DMS153 (cell line): ENCODE data around the gene CASP9.
A peak's percentile ranks its signal among the peaks of the same experiment; 100 is the strongest.
"Not testable (repeated sequence)": the region's sequence is repeated elsewhere in the genome, so short reads cannot be mapped to it uniquely, and the experiment has no call there.

Experiments used
- DNase-seq: peaks from one replicate; lab custom pipeline; 2025; lab: John Stamatoyannopoulos, UW

Gene CASP9

DNA sequence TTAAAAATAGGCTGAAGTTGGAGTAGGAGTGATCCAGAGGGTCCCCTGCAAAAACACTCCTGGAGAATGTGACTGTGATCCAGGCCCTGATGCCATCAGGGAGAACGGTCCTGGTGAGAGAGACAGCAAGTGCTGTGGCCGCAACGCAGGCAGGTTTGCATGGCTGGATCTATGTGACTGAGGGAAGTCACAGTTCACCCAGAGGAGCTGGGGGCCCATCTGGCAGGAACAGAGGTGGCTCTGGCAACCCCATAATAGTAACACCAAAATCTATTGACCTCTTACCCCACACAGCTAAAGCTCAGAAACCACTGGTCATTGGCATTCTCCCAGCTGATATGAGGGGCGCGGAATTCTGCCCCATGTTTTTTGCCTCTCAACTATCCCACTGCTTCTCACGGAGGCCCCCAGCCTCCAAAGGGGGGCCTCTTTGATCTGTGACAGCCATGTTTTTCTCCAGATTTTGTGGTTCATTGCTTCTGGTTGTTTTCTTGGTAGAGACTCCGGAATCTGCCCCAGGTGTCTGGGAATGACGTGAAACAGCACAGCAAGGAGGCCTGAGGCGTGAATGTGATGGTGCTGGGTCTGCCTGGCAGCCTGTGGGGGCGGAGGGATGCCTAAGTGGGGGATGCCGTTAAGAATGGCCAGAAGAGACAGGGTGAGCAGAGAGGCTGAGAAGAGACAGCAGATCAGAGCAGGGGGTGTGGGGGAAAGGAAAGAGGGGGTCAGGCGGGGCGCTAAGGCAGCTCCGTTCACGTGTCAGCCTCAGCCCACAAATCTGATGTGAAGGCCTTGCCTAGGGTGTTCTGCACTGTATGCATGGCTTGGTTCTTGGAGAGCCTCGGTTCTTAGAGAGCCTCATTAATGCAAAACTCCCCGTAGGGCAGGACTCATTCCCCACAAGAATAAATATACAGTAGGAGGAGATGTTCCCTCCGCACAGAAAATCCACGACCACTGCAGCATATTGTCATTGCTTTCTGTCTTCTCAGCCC lies 23.5 kb downstream of the CASP9 start:
- no peak for DNase-seq

DNA sequence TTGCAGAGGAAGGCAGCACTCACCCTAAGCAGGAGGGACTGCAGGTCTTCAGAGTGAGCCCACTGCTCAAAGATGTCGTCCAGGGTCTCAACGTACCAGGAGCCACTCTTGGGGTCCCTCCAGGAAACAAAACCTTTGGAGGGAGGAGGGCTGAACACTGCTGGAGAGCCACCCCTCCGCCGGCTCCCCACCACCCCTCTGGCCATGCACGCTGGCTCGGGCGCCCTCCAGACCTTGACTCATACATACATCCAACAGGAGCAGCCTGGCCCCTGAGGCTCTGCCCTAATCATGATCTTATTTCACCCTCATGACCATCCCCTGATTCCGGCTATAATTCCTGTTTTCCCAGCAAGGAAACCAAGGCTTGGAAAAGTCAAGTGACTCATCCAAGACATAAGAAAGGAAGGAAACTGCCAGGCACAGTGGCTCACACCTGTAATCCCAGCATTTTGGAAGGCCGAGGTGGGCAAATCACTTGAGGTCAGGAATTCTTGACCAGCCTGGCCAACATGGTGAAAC lies 30.1 kb downstream of the CASP9 start:
- no peak for DNase-seq

DNA sequence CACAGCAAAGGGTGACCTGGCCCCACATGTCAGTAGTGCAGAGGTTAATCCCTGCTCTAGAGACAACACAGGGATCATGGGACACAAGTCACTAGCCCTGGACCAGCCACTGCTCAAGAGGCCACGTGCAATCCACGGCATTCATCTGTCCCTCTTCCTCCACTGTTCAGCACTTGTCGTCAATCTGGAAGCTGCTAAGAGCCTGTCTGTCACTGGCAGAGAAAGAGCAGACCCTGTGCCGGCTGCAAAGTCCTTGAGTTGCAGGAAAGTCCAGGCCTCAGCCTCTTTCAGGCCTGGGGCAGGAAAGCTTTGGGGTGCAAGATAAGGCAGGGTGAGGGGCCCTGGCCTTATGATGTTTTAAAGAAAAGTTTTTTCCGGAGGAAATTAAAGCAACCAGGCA lies 31.4 kb downstream of the CASP9 start:
- DNase-seq = no peak

DNA sequence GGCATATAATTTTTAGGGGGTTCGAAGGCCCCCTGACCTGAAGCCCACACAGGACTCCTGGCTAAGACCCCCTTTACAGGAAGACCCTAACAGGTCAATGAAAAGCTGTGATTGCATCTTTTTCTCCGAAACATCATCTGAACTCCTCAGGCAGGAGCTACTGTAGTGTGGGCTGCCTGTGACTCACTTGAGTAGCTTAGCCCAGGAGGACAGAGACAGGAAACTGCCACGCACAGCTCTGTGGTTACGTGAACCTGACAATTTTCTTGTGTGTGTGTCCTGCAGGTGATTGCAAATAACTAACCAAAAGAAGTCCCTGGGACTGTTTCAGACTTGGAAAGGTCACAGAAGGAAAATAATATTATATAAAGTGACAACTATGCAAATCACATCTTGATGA lies 33.0 kb downstream of the CASP9 start:
- not testable (repeated sequence) for DNase-seq

- DNase-seq = peak; percentile 18
These were observed 34.8 kb downstream of the CASP9 start for GRCh38 chr1:15489052-15489736.

GRCh38 chr1:15488371-15488770 lies 35.6 kb downstream of the CASP9 start:
- no peak for DNase-seq

DNA sequence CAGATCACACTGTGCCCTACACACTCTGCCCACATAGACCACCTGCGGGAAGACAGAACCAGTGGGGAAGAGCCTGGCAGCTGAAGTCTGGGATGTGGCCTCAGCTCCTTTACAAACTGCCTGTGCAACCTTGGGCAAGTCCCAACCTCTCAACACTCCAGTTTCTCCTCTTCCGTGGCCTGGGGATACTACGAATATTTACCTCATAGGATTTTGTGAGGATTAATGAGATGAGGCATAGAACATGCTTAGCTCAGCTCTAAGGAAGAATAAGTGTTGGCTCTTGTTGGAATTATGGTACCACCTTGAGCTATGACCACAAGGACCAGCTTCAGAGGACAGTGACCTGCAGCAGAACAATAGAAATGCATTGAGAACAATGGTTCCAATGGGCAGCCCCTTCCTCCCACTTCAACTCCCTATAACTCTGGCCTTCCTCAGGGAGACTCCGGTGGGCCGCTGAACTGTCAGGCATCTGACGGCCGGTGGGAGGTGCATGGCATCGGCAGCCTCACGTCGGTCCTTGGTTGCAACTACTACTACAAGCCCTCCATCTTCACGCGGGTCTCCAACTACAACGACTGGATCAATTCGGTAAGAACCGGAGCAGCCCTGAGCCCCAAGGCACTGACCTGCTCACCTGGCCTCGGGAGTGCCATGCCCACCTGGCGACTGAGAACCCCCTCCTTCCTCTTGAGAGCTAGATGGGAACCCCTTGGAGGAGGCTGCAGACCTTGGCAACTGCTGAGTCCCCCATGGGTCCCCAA lies 37.0 kb downstream of the CASP9 start:
- DNase-seq = not testable (repeated sequence)

DNA sequence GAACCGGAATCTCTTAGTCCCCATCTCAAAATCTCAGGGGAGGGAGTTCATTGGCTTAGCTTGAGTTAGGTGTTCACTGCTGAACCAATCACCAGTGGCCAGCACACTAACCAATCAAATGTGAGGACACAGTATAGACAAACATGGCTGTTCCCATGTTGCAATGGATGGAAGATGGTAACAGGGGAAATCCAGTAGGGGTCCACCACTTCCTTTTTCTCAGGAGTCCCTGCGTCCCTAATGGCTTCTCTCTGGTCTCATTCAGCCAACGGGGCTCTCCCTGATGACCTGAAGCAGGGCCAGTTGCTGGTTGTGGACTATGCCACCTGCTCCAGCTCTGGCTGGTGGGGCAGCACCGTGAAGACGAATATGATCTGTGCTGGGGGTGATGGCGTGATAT lies 38.4 kb downstream of the CASP9 start:
- no peak for DNase-seq

- DNase-seq = not testable (repeated sequence)
These were observed 39.6 kb downstream of the CASP9 start for GRCh38 chr1:15484443-15484842.

- no peak for DNase-seq
These were observed 40.0 kb downstream of the CASP9 start for GRCh38 chr1:15483971-15484370.

DNA sequence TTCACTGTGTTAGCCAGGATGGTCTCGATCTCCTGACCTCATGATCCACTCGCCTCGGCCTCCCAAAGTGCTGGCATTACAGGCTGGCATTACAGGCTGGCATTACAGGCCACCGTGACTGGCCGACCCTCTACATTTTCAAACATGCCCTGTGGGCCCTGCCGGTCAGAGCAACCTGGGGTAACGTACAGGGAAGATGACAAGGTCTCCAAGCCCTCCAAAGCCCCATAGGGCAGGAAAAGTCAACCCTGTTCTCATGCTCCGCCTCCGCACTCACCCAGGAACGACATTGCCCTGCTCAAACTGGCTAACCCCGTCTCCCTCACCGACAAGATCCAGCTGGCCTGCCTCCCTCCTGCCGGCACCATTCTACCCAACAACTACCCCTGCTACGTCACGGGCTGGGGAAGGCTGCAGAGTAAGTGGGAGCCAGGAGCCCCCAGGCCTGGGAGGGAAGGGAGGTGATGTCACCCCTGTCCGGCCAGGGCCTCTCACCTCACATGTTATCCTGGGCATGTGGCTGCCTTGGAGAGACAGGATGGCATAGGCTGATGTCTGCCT lies 41.0 kb downstream of the CASP9 start:
- DNase-seq = not testable (repeated sequence)

- DNase-seq = not testable (repeated sequence)
These were observed 41.6 kb downstream of the CASP9 start for GRCh38 chr1:15482455-15482854.

DNA sequence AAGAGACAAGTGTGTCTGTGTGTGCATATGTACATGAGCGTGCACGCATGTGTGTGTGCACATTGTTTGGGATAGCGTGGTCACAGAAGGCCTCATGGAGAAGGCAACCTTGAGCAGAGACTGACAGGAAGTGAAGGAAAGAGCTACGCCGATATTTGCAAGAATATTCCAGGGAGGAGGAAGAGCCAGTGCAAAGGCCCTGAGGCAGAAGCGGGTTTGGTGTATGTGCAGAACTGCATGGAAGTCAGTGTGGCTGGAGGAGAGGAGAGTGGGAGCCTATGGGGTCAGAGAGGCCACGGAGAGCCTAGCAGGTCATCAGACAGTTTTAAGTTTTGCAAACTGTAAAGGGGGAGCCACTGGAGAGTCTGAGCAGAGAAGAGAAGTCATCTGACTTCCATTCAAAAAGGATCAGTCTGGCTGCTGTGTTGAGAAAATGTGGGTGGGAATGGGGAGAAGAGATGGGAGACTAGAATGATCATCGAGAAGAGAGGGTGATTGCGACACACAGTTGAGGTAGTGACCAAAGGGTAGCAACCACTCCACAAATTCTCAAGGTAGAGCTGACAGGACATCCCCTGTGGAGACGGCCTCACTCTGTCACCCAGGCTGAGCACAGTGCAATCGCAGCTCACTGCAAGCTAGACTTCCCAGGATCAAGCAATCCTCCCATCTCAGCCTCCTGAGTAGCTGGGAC lies 44.2 kb downstream of the CASP9 start:
- no peak for DNase-seq

- no peak for DNase-seq
These were observed 46.3 kb downstream of the CASP9 start for GRCh38 chr1:15477646-15478212.

DNA sequence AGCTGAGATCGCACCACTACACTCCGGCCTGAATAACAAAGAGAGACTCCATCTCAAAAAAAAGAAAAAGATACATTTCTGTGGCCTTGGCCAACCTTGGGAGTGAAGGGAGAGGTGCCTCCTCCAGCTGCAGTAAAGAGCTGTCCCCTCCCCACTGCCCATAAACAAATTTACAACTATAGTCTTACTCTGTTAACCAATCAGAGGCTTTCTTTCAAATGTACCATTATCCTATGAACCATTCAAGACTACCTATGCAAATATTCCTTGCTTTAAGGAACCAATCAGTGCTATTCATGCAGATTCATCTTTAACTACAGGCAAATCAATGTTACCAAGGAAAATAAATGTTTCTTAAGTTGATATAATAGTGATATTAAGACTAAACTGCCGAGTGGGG lies 47.1 kb downstream of the CASP9 start:
- DNase-seq = no peak

DNA sequence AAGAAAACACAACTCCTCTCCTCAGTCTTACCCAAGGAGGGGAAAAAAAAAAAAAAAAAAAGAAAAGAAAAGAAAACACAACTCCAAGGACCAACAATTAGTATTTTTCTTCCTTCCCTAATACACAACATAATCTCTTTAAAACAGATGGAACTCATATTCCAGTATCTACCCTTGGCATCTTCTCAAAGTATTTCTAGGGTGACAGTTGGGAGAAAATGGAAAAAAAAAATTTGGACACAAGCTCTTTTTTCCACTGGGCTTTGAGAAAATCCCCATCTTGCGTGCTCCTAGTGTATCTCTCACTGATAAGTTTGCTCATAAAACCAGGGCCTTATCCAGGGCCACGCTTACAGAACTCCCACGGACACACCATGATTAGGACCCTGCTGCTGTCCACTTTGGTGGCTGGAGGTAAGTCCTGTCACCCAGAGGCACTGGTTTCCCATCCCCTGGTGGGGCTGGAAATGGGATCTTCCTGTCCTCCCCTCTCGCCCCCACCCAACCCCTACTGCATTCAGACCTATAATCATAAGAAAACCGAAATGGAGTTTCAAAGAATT lies 48.2 kb downstream of the CASP9 start, which contains the start of gene CELA2B:
Gene CELA2B, plus strand, starts transcription at position 353 of the 563 bp plus-strand sequence. Its CDS starts 22 bp downstream, at position 375.
- no peak for DNase-seq

DNA sequence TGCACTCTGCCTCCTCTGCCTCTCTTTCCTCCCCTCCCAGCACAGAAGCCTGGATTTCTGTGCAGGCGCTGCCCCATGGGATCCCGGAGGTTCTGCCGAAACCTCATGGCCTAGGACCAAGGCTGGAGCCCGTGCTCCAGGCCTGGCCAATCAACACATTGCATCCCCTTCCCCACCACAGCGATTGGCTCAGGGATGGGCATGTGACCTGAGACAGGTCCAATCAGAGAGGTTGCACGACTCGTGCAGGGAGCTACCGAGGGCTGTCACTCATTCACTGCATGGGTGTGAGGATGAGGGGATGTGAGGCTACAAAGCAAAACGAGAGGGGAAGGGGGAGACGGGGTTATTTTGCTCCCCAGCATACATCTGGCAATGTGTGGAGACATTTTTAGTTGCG lies 51.4 kb downstream of the CASP9 start:
- no peak for DNase-seq

- not testable (repeated sequence) for DNase-seq
These were observed 52.3 kb downstream of the CASP9 start for GRCh38 chr1:15471723-15472122.

- DNase-seq = not testable (repeated sequence)
These were observed 52.9 kb downstream of the CASP9 start for GRCh38 chr1:15471067-15471466.

- DNase-seq = not testable (repeated sequence)
These were observed 54.1 kb downstream of the CASP9 start for GRCh38 chr1:15469821-15470448.
